ENCODE results near the gene ID2. TPM values are rescaled to one million over a fixed set of nuclear protein-coding genes. Genes with fewer than 3 reads are reported as not detected.

ID2 gene
- total RNA-seq, 1 donor from 2014 or later = 378 TPM

GRCh38 chr2:8658064-8658862 is 23.6 kb upstream of the ID2 start:
- Histone ChIP-seq H3K4me3 (no peak overlapping the region), H3K27me3 (no peaks in the 10 kb centered on the region), H3K9me3 (no peaks in the 10 kb centered on the region), H3K4me1 (peaks cover 20% of the 10 kb centered on the region), H3K27ac (no peak overlapping the region), H3K36me3 (no peaks in the 10 kb centered on the region)
- DNase-seq (ENCODE audit: extremely low spot score in 2 of 2) = no peak
- TF ChIP-seq POLR2A (IDR thresholded peaks at IDR 0.05) (no peak), POLR2AphosphoS5 (IDR thresholded peaks at IDR 0.05; ENCODE audit: insufficient read depth in 1 of 2, low read depth in 1 of 2) (no peak), CTCF (IDR thresholded peaks at IDR 0.05) (no peak)
- intact Hi-C loops (cut with DNase I) = no loop called here

GRCh38 chr2:8659092-8659734 is 22.6 kb upstream of the ID2 start:
- peaks cover 20% of the 10 kb centered on the region for H3K4me1 ChIP-seq
- H3K27me3 ChIP-seq = no peaks in the 10 kb centered on the region
- H3K9me3 ChIP-seq = no peaks in the 10 kb centered on the region
- TF ChIP-seq CTCF (IDR thresholded peaks at IDR 0.05) (no peak), POLR2AphosphoS5 (IDR thresholded peaks at IDR 0.05; ENCODE audit: insufficient read depth in 1 of 2, low read depth in 1 of 2) (no peak), POLR2A (IDR thresholded peaks at IDR 0.05) (no peak)
- intact Hi-C loops (cut with DNase I) = no loop called here
- DNase-seq (ENCODE audit: extremely low spot score in 2 of 2) = no peak
- no peaks in the 10 kb centered on the region for H3K36me3 ChIP-seq
- no peak overlapping the region for H3K4me3 ChIP-seq
- H3K27ac ChIP-seq = no peak overlapping the region

- Histone ChIP-seq H3K4me3 (no peak overlapping the region), H3K27ac (no peak overlapping the region), H3K9me3 (no peaks in the 10 kb centered on the region), H3K36me3 (no peaks in the 10 kb centered on the region), H3K4me1 (peaks cover 20% of the 10 kb centered on the region), H3K27me3 (no peaks in the 10 kb centered on the region)
- intact Hi-C loops (cut with DNase I) = no loop called here
- DNase-seq (ENCODE audit: extremely low spot score in 2 of 2) = no peak
- TF ChIP-seq POLR2A (IDR thresholded peaks at IDR 0.05) = no peak
- TF ChIP-seq CTCF (IDR thresholded peaks at IDR 0.05) = no peak
- TF ChIP-seq POLR2AphosphoS5 (IDR thresholded peaks at IDR 0.05; ENCODE audit: insufficient read depth in 1 of 2, low read depth in 1 of 2) = no peak
These were observed 21.9 kb upstream of the ID2 start for GRCh38 chr2:8659735-8660492.

- no peaks in the 10 kb centered on the region for H3K9me3 ChIP-seq
- H3K27me3 ChIP-seq = no peaks in the 10 kb centered on the region
- H3K4me1 ChIP-seq = peaks cover 20% of the 10 kb centered on the region
- TF ChIP-seq POLR2AphosphoS5 (IDR thresholded peaks at IDR 0.05; ENCODE audit: insufficient read depth in 1 of 2, low read depth in 1 of 2) = no peak
- TF ChIP-seq CTCF (IDR thresholded peaks at IDR 0.05) = no peak
- DNase-seq (ENCODE audit: extremely low spot score in 2 of 2) = no peak
- no peak overlapping the region for H3K4me3 ChIP-seq
- intact Hi-C loops (cut with DNase I) = no loop called here
- peak overlapping the region; percentile 65 for H3K27ac ChIP-seq
- H3K36me3 ChIP-seq = no peaks in the 10 kb centered on the region
These were observed 20.6 kb upstream of the ID2 start for GRCh38 chr2:8661235-8661634.
